Measurements from ENCODE around the gene HRK. TPM values are rescaled to one million over a fixed set of nuclear protein-coding genes. Genes with fewer than 3 reads are reported as not detected.

The HRK gene
- total and polyA plus RNA-seq, 2 of the 8 experiments (the other 6 are each of a cell fraction or from before 2014, with no cell fraction given): 1.6 to 2.7 TPM

DNA sequence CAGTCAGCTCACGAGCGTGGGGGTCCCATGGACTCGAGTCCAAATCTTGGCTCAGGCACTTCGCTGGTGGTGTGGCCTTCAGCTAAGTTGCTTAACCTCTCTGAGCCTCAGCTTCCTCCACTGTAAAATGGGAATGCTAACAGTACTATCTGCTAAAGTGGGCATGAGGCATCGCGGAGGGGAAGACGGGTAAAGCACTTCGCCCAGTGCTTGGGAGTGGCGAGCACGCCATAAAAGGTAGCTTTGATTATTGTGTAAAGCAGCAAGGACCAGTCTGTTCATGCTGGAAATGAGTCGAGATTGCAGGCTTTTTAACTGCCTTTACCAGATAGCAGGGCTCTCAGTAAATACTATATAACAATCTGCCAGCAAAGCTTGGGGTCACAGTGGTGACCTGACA, 24.5 kb downstream of the HRK start (continued):
- TF ChIP-seq, protein P1, sequence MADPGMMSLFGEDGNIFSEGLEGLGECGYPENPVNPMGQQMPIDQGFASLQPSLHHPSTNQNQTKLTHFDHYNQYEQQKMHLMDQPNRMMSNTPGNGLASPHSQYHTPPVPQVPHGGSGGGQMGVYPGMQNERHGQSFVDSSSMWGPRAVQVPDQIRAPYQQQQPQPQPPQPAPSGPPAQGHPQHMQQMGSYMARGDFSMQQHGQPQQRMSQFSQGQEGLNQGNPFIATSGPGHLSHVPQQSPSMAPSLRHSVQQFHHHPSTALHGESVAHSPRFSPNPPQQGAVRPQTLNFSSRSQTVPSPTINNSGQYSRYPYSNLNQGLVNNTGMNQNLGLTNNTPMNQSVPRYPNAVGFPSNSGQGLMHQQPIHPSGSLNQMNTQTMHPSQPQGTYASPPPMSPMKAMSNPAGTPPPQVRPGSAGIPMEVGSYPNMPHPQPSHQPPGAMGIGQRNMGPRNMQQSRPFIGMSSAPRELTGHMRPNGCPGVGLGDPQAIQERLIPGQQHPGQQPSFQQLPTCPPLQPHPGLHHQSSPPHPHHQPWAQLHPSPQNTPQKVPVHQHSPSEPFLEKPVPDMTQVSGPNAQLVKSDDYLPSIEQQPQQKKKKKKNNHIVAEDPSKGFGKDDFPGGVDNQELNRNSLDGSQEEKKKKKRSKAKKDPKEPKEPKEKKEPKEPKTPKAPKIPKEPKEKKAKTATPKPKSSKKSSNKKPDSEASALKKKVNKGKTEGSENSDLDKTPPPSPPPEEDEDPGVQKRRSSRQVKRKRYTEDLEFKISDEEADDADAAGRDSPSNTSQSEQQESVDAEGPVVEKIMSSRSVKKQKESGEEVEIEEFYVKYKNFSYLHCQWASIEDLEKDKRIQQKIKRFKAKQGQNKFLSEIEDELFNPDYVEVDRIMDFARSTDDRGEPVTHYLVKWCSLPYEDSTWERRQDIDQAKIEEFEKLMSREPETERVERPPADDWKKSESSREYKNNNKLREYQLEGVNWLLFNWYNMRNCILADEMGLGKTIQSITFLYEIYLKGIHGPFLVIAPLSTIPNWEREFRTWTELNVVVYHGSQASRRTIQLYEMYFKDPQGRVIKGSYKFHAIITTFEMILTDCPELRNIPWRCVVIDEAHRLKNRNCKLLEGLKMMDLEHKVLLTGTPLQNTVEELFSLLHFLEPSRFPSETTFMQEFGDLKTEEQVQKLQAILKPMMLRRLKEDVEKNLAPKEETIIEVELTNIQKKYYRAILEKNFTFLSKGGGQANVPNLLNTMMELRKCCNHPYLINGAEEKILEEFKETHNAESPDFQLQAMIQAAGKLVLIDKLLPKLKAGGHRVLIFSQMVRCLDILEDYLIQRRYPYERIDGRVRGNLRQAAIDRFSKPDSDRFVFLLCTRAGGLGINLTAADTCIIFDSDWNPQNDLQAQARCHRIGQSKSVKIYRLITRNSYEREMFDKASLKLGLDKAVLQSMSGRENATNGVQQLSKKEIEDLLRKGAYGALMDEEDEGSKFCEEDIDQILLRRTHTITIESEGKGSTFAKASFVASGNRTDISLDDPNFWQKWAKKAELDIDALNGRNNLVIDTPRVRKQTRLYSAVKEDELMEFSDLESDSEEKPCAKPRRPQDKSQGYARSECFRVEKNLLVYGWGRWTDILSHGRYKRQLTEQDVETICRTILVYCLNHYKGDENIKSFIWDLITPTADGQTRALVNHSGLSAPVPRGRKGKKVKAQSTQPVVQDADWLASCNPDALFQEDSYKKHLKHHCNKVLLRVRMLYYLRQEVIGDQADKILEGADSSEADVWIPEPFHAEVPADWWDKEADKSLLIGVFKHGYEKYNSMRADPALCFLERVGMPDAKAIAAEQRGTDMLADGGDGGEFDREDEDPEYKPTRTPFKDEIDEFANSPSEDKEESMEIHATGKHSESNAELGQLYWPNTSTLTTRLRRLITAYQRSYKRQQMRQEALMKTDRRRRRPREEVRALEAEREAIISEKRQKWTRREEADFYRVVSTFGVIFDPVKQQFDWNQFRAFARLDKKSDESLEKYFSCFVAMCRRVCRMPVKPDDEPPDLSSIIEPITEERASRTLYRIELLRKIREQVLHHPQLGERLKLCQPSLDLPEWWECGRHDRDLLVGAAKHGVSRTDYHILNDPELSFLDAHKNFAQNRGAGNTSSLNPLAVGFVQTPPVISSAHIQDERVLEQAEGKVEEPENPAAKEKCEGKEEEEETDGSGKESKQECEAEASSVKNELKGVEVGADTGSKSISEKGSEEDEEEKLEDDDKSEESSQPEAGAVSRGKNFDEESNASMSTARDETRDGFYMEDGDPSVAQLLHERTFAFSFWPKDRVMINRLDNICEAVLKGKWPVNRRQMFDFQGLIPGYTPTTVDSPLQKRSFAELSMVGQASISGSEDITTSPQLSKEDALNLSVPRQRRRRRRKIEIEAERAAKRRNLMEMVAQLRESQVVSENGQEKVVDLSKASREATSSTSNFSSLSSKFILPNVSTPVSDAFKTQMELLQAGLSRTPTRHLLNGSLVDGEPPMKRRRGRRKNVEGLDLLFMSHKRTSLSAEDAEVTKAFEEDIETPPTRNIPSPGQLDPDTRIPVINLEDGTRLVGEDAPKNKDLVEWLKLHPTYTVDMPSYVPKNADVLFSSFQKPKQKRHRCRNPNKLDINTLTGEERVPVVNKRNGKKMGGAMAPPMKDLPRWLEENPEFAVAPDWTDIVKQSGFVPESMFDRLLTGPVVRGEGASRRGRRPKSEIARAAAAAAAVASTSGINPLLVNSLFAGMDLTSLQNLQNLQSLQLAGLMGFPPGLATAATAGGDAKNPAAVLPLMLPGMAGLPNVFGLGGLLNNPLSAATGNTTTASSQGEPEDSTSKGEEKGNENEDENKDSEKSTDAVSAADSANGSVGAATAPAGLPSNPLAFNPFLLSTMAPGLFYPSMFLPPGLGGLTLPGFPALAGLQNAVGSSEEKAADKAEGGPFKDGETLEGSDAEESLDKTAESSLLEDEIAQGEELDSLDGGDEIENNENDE (IDR thresholded peaks at IDR 0.05; ENCODE audit: insufficient replicate concordance, low read length): no peak
- TF ChIP-seq POU5F1 (IDR thresholded peaks at IDR 0.05; ENCODE audit: low read depth, low read length) (no peak), ASH2L (IDR thresholded peaks at IDR 0.05; ENCODE audit: low read length) (no peak), KDM5A (IDR thresholded peaks at IDR 0.05; ENCODE audit: low read length) (no peak), RXRA (IDR thresholded peaks at IDR 0.05; ENCODE audit: insufficient read depth, low read depth, low read length) (no peak), GABPA (IDR thresholded peaks at IDR 0.05; ENCODE audit: borderline replicate concordance, insufficient read depth, low read length) (no peak)
- TF ChIP-seq, protein P2, sequence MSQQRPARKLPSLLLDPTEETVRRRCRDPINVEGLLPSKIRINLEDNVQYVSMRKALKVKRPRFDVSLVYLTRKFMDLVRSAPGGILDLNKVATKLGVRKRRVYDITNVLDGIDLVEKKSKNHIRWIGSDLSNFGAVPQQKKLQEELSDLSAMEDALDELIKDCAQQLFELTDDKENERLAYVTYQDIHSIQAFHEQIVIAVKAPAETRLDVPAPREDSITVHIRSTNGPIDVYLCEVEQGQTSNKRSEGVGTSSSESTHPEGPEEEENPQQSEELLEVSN (IDR thresholded peaks at IDR 0.05): no peak
